Skeletal muscle tissue (tissue), 5 donors: ENCODE data around the gene USO1. TPM values are rescaled to one million over a fixed set of nuclear protein-coding genes. Genes with fewer than 3 reads are reported as not detected.
"Not testable (repeated sequence)": the region's sequence is repeated elsewhere in the genome, so short reads cannot be mapped to it uniquely, and the experiment has no call there.

ENCODE experiments used
- H3K27ac ChIP-seq: one replicate; pipeline ENCODE4 v1.7.0; 2013; ENCODE audit warnings: mild to moderate bottlenecking, low read depth, low read length, inconsistent platforms
- H3K27me3 ChIP-seq, 3 donors: one replicate each; pipeline ENCODE4 v1.7.0; 2013; ENCODE audit warnings: low read length in 3 of 3; ENCODE audit not compliant: control insufficient read depth in 3 of 3, insufficient read depth in 3 of 3
- H3K36me3 ChIP-seq, 3 donors: one replicate each; pipeline ENCODE4 v1.7.0; 2013; ENCODE audit warnings: low read length in 3 of 3; ENCODE audit not compliant: control insufficient read depth in 3 of 3, insufficient read depth in 3 of 3
- H3K4me1 ChIP-seq, 3 donors: one replicate each; pipeline ENCODE4 v1.7.0; 2013; ENCODE audit warnings: low read length in 3 of 3, mild to moderate bottlenecking in 3 of 3; ENCODE audit not compliant: control insufficient read depth in 3 of 3, insufficient read depth in 3 of 3
- H3K4me3 ChIP-seq, 3 donors: one replicate each; pipeline ENCODE4 v1.7.0; 2013; ENCODE audit warnings: low read length in 3 of 3
- H3K9ac ChIP-seq, 3 donors: one replicate each; pipeline ENCODE4 v1.7.0; 2013; ENCODE audit warnings: low read length in 3 of 3, mild to moderate bottlenecking in 3 of 3, moderate library complexity in 2 of 3, low read depth in 1 of 3
- H3K9me3 ChIP-seq, 3 donors: one replicate each; pipeline ENCODE4 v1.7.0; 2013; ENCODE audit warnings: low read length in 3 of 3; ENCODE audit not compliant: control insufficient read depth in 3 of 3
- small RNA-seq: library from RNA; depleted of rRNA; stranded (forward); fragments of <200 nt; gene quantifications from one replicate; pipeline ENCODE3, GENCODE V24; 2014
- total RNA-seq: library from RNA; depleted of rRNA; stranded (reverse); fragments of >200 nt; gene quantifications from one replicate; pipeline ENCODE4 v1.2.3, GENCODE V29; 2014
- donor health status: Osteomylitis.

The USO1 gene
- total RNA-seq, 1 donor from 2014 or later = 135 TPM

DNA sequence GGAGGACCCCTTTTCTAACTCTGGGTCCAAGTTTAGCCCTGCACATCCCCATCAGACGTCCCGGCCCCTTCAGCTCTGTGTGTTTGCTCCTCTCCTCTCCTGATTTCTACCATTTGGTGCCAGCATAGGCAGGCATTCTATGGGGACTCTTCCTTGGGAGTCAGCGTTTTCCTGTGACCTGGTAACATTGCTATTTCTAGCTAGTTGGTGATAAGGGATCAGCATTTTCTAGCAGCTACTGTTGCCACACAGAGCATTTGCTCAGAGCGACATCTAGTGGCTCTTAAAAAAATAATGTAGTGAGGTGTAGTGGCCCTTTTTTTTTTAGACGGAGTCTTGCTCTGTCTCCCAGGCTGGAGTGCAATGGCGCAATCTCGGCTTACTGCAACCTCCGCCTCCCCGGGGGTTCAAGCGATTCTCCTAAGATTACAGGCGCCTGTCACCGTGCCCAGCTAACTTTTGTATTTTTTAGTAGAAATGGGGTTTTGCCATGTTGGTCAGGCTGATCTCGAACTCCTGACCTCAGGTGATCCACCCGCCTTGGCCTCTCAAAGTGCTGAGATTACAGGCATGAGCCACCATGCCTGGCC is 123.9 kb downstream of the USO1 start:
- H3K27me3 ChIP-seq, H3K9me3 ChIP-seq, H3K4me1 ChIP-seq, H3K36me3 ChIP-seq: not testable (repeated sequence)
- Histone ChIP-seq H3K9ac (peak overlapping the region in 2 of 3 donors; percentile 33 to 34), H3K27ac (peak overlapping the region; percentile 67), H3K4me3 (peak overlapping the region in 1 of 3 donors; percentile 35)

DNA sequence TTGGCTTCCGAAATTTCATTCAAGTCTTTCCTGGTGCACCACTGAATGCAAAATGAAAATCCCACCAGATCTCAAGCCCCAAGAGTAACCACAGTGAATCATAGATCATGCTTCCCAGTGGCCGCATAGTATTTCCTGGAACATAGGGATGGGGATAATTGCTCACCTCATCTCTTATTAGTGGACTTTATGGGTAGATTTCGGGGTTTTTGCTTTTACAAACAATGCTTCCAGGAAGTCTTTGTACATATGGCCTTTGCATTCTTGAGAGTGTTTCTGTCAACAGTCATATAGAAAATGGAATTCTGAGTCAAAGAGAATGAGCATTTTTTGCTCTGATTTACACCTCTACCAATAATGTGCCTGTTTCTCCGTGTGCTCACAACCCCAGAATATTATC is 124.5 kb downstream of the USO1 start:
- no peaks in the 10 kb centered on the region for H3K27me3 ChIP-seq
- H3K27ac ChIP-seq = no peak overlapping the region
- peaks cover 5 to 9% (median 5%) of the 10 kb centered on the region in 3 donors for H3K4me1 ChIP-seq
- H3K9ac ChIP-seq = no peak overlapping the region
- no peaks in the 10 kb centered on the region for H3K36me3 ChIP-seq
- H3K4me3 ChIP-seq = no peak overlapping the region
- H3K9me3 ChIP-seq = no peaks in the 10 kb centered on the region

DNA sequence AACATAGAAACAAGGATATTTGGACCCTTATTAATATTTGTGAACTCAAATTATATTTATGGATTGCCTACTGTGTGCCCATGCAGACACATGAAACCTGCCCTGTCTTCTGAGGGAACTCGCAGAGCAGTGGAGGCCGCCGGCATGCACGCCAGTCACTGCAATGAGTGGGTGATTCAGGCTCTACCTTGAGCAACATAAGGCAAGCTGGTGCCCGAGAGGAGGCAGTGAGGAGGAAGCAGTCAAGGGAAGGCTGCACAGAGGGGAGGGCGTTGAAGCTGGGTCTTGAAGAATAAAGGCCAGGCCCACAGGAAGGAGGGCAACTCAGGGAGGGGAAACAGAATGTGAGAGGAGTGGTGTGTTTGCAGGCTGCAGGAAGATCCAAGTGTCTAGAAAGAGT is 125.1 kb downstream of the USO1 start:
- Histone ChIP-seq H3K4me1 (peaks cover 5 to 8% (median 5%) of the 10 kb centered on the region in 3 donors), H3K9ac (no peak overlapping the region), H3K4me3 (no peak overlapping the region), H3K27ac (no peak overlapping the region), H3K9me3 (no peaks in the 10 kb centered on the region), H3K27me3 (no peaks in the 10 kb centered on the region), H3K36me3 (no peaks in the 10 kb centered on the region)

DNA sequence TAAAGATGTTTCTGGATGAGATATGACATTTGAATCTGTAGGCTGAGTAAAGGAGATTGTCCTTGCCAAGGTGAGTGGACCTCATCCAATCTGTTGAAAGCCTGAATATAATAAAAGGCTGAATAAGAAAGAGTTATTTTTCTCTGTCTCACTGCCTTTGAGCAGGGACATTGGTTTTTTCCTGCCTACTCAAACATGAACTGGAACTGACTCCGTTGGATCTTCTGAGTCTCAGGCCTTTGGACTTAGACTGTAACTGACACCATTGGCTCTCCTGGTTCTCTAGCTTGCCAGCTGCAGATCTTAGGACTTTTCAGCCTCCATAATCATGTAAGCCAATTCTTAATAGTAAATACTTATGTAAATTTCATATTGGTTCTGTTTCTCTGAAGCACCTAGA is 134.3 kb downstream of the USO1 start:
- Histone ChIP-seq H3K4me3 (no peak overlapping the region), H3K36me3 (no peaks in the 10 kb centered on the region), H3K9ac (no peak overlapping the region), H3K27me3 (peaks cover 0 to 2% (median 0%) of the 10 kb centered on the region in 3 donors), H3K9me3 (no peaks in the 10 kb centered on the region), H3K4me1 (no peaks in the 10 kb centered on the region), H3K27ac (no peak overlapping the region)

DNA sequence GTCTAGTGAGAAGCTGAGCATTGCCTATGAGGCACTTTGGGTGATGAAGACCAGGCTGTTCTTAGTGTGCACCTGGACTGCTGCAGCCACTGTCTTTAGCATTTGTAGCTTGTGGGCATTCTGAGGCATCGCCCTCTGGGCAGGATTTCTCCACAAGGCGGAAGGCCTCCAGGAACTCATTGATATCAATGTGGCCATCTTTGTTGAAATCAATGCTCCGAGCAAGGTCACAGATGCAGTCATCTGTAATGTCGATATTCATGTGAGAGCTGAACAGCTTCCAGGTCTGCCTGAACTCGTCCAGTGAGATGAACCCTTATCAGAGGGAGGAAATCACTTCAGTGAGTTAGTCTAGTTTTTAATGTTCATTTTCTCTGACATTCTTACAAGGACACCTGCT is 136.2 kb downstream of the USO1 start:
- Histone ChIP-seq H3K4me3 (no peak overlapping the region), H3K27me3 (no peaks in the 10 kb centered on the region), H3K36me3 (no peaks in the 10 kb centered on the region), H3K27ac (no peak overlapping the region), H3K9ac (no peak overlapping the region), H3K9me3 (no peaks in the 10 kb centered on the region), H3K4me1 (no peaks in the 10 kb centered on the region)

Small RNA genes lying within 50 kb of the gene (small RNA-seq; reads per million reads assigned to genes)
- gene RNU2-16P = not detected

Other genes with a start within 250 kb of the USO1 start
- 25.1 TPM for gene RCHY1, start 210.2 kb upstream of the USO1 start, total RNA-seq
- 12.0 TPM for gene THAP6, start 210.1 kb upstream of the USO1 start, total RNA-seq
- gene ODAPH, start 168.5 kb upstream of the USO1 start, total RNA-seq = not detected
- not detected for gene CDKL2, start 94.0 kb upstream of the USO1 start, total RNA-seq
- 175 TPM for gene G3BP2, start 51.2 kb upstream of the USO1 start, total RNA-seq
- not detected for gene PPEF2, start 177.9 kb downstream of the USO1 start, total RNA-seq
- 13.0 TPM for gene NAAA, start 216.4 kb downstream of the USO1 start, total RNA-seq